GM12878 (cell line): ENCODE data around the gene TARP.

Source experiments
- ATAC-seq: fragments of 200-7000 bp; cut with Tn5 transposase; 3 replicates; pipeline ENCODE4 v1.9.1; 2020; ENCODE audit warnings: mild to moderate bottlenecking, moderate library complexity
- BruUV-seq: library from RNA; stranded (reverse); fragments of 400-500 nt; replicated peaks from 2 replicates; lab custom pipeline; 2021; lab: Mats Ljungman, UMichigan
- CTCF ChIA-PET: fragments of 300-600 bp; sonication (Branson Sonifier 250); formaldehyde crosslinking; extraction: SDS; loops from one replicate; lab custom pipeline; 2021; ENCODE audit warnings: inconsistent platforms; lab: Yijun Ruan, JAX
- POLR2A ChIA-PET: fragments of 350-600 bp; formaldehyde crosslinking; extraction: SDS; loops from one replicate; lab custom pipeline; 2021; ENCODE audit warnings: inconsistent platforms; lab: Charles Lee
- RAD21 ChIA-PET: fragments of 300-600 bp; sonication (Branson Sonifier 250); formaldehyde crosslinking; loops from one replicate; lab custom pipeline; 2023; ENCODE audit warnings: antibody characterized with exemption; ENCODE audit not compliant: unreplicated experiment; lab: Charles Lee
- SMC1A ChIA-PET: fragments of 300-600 bp; sonication (Branson Sonifier 250); formaldehyde crosslinking; loops from one replicate; lab custom pipeline; 2023; ENCODE audit not compliant: unreplicated experiment, uncharacterized antibody; lab: Charles Lee
- DNase-seq: peaks from one replicate; pipeline ENCODE4 v3.0.0-alpha.2; 2011; ENCODE audit warnings: low read depth, low spot score
- FAIRE-seq: peaks from 3 replicates; lab custom pipeline; 2011; peaks lifted over from hg19 to GRCh38; lab: Jason Lieb, UNC
- H2AFZ ChIP-seq: 2 replicates; pipeline ENCODE4 v1.6.0; 2011; ENCODE audit warnings: low read depth, low read length, control low read depth; ENCODE audit not compliant: control insufficient read depth
- H3K27ac ChIP-seq: 2 replicates; pipeline ENCODE4 v1.5.1; 2011; ENCODE audit warnings: control low read depth; ENCODE audit not compliant: control insufficient read depth, insufficient read depth
- H3K27me3 ChIP-seq, 2 experiments: replicated peaks in 1 of 2; 2 replicates each; pipeline versions ENCODE4 v1.6.0 to v1.6.1; 2011; ENCODE audit warnings: low read length in 1 of 2; ENCODE audit not compliant: control insufficient read depth in 2 of 2, insufficient read depth in 2 of 2
- H3K36me3 ChIP-seq, 2 experiments: 2 replicates each; pipeline ENCODE4 v1.5.1; 2011; ENCODE audit warnings: low read length in 1 of 2; ENCODE audit not compliant: control insufficient read depth in 2 of 2, insufficient read depth in 2 of 2
- H3K4me1 ChIP-seq: 2 replicates; pipeline ENCODE4 v1.6.1; 2011; ENCODE audit warnings: mild to moderate bottlenecking, low read length, moderate library complexity, mixed read lengths; ENCODE audit not compliant: control insufficient read depth, insufficient read depth
- H3K4me2 ChIP-seq: 2 replicates; pipeline ENCODE4 v1.6.0; 2011; ENCODE audit warnings: control low read depth; ENCODE audit not compliant: control insufficient read depth, insufficient read depth
- H3K4me3 ChIP-seq: fragments of 200-600 bp; sonication (generic); 2 replicates; pipeline ENCODE4 v1.5.1; 2016
- H3K79me2 ChIP-seq: 2 replicates; pipeline ENCODE4 v1.6.0; 2011; ENCODE audit warnings: low read length; ENCODE audit not compliant: control insufficient read depth, insufficient read depth
- H3K9ac ChIP-seq: 2 replicates; pipeline ENCODE4 v1.8.0; 2011; ENCODE audit warnings: low read length, control low read depth, mixed read lengths; ENCODE audit not compliant: control insufficient read depth, insufficient read depth
- H3K9me3 ChIP-seq: replicated peaks from 3 replicates; pipeline ENCODE4 v1.5.1; 2011; ENCODE audit warnings: mild to moderate bottlenecking, low read length; ENCODE audit not compliant: control insufficient read depth, insufficient read depth
- H4K20me1 ChIP-seq: 2 replicates; pipeline ENCODE4 v1.6.0; 2011; ENCODE audit not compliant: control insufficient read depth, insufficient read depth
- ETV6 ChIP-seq, 2 experiments: fragments of 450-650 bp in 1 of 2; IDR thresholded peaks in 1 of 2; conservative IDR thresholded peaks in 1 of 2; 2 replicates each; pipeline ENCODE4 v1.6.1; 2014; ENCODE audit warnings: antibody characterized with exemption in 1 of 2, borderline replicate concordance in 1 of 2, low read depth in 1 of 2, mild to moderate bottlenecking in 1 of 2, moderate library complexity in 1 of 2
- IKZF2 ChIP-seq, 2 experiments: fragments of 450-650 bp; IDR thresholded peaks; 2 replicates each; pipeline ENCODE4 v1.6.1; 2017; ENCODE audit warnings: mild to moderate bottlenecking in 2 of 2, moderate library complexity in 2 of 2
- KDM1A ChIP-seq: fragments of 200-600 bp; sonication (generic); IDR thresholded peaks from 2 replicates; pipeline ENCODE4 v1.6.1; 2016; ENCODE audit warnings: borderline replicate concordance
- RB1 ChIP-seq: fragments of 450-650 bp; formaldehyde crosslinking; IDR thresholded peaks from 2 replicates; pipeline ENCODE4 v1.6.1; 2017; ENCODE audit warnings: mild to moderate bottlenecking, borderline replicate concordance
- ZNF384 ChIP-seq: IDR thresholded peaks from 2 replicates; pipeline ENCODE4 v1.6.1; 2012; ENCODE audit warnings: low read depth, mild to moderate bottlenecking, low read length, improper control_type of control experiment, borderline replicate concordance
- WGBS: methylation state at CpG from one replicate; pipeline ENCODE4 v1.1.6; 2016; ENCODE audit warnings: low lambda C conversion rate; ENCODE audit not compliant: insufficient replicate concordance, insufficient coverage; ENCODE audit errors: missing lambda C conversion rate; 5-methylcytosine and 5-hydroxymethylcytosine counted together
- in situ Hi-C: fragments of 300-500 bp; cut with MboI; formaldehyde crosslinking; loops from 9 replicates; pipeline ENCODE4 v1.14.3; 2018; ENCODE audit warnings: mixed read lengths
- intact Hi-C: fragments of 100-400 bp; cut with micrococcal nuclease; formaldehyde crosslinking; loops from one replicate; pipeline ENCODE4 v1.14.2; 2022; ENCODE audit not compliant: unreplicated experiment

TARP gene

DNA sequence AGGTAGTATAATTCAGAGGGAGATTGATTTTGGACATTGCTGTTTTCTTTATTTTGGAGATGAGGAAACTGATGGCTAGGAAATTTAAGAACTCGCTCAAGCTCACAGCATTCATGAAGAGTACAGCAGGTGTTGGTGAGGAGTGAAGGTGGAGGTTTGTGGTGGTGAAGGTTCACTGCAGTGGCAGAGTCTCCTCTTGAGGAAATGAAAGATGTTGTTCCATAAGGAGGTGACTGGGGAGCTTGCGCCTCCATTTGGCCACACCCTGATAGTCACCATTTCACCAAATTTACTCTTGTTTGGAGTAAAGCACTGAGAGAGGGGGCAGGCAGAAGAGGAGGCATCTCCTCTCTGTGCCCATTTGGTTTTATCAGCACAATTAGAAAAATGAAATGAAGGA lies 46.4 kb upstream of the TARP start:
- Histone ChIP-seq H3K4me2 (no peak overlapping the region), H3K9me3 (no peaks in the 10 kb centered on the region), H3K27me3 (no peaks in the 10 kb centered on the region), H3K27ac (no peak overlapping the region), H3K4me3 (no peak overlapping the region), H2AFZ (no peak overlapping the region), H3K9ac (no peak overlapping the region), H3K79me2 (no peaks in the 10 kb centered on the region), H3K4me1 (no peaks in the 10 kb centered on the region), H4K20me1 (no peaks in the 10 kb centered on the region), H3K36me3 (no peaks in the 10 kb centered on the region)
- peak; percentile 20 for ATAC-seq
- no peak for DNase-seq
- no TSS peak for BruUV-seq
- no peak for FAIRE-seq
- SMC1A ChIA-PET: interaction anchor here (0.6 to 12.8 kb wide), 27 partner anchors 8 to 412 kb away, joined by 3 to 289 read pairs (median 4); no protein-coding TSS in a partner anchor
- intact Hi-C loops: loop anchor here (1.0 to 5.0 kb wide), 4 partner anchors 95 to 418 kb away; no protein-coding TSS in a partner anchor
- POLR2A ChIA-PET: interaction anchor here (0.7 to 1.4 kb wide), 4 partner anchors 10 to 102 kb away, joined by 3 to 4 read pairs (median 3); no protein-coding TSS in a partner anchor
- RAD21 ChIA-PET: interaction anchor here (0.8 to 12.6 kb wide), 13 partner anchors 9 to 418 kb away, joined by 3 to 229 read pairs (median 12); partner anchors contain the start of genes SFRP4 and STARD3NL
- TF ChIP-seq ETV6 (conservative IDR thresholded peaks at IDR 0.05 in 1 of 2, IDR thresholded peaks at IDR 0.05 in 1 of 2; ENCODE audit: borderline replicate concordance in 1 of 2, low read depth in 1 of 2) (no peak), RB1 (no peak), IKZF2 (IDR thresholded peaks at IDR 0.05) (no peak), ZNF384 (no peak), KDM1A (no peak)
- in situ Hi-C loops: loop anchor here (5.0 kb wide), 1 partner anchor 213 kb away; no protein-coding TSS in a partner anchor
- WGBS: 0% methylated on average over 2 of the region's 2 CpGs
- CTCF ChIA-PET: interaction anchor here (0.6 to 14.6 kb wide), 30 partner anchors 10 to 421 kb away, joined by 3 to 430 read pairs (median 12); partner anchors contain the start of gene SFRP4
